Mucosa of descending colon (tissue), 3 donors: ENCODE measurements around the gene ARIH2. TPM values are rescaled to one million over a fixed set of nuclear protein-coding genes. Genes with fewer than 3 reads are reported as not detected.
A peak's percentile ranks its signal among the peaks of the same experiment; 100 is the strongest.

Source experiments
- ATAC-seq: fragments of 200-7000 bp; cut with Tn5 transposase; one replicate; pipeline ENCODE4 v1.9.1; 2020; ENCODE audit warnings: mild to moderate bottlenecking, moderate library complexity
- DNase-seq, 3 donors: peaks; one replicate each; pipeline ENCODE4 v3.0.0-alpha.2; 2020
- H3K36me3 ChIP-seq: fragments of 200-600 bp; one replicate; pipeline ENCODE4 v1.8.0; 2021; ENCODE audit warnings: low read depth, mild to moderate bottlenecking
- H3K4me1 ChIP-seq: fragments of 200-600 bp; one replicate; pipeline ENCODE4 v1.8.0; 2021; ENCODE audit warnings: low read depth, mild to moderate bottlenecking
- H3K4me3 ChIP-seq: fragments of 200-600 bp; one replicate; pipeline ENCODE4 v1.8.0; 2021; ENCODE audit warnings: mild to moderate bottlenecking
- H3K9me3 ChIP-seq: fragments of 200-600 bp; one replicate; pipeline ENCODE4 v1.8.0; 2021; ENCODE audit warnings: mild to moderate bottlenecking
- CTCF ChIP-seq: fragments of 200-600 bp; IDR thresholded peaks from one replicate; pipeline ENCODE4 v1.8.0; 2022; ENCODE audit warnings: antibody characterized with exemption, mild to moderate bottlenecking
- intact Hi-C, 2 donors: fragments of 100-400 bp; cut with DNase I in 1 of 2; cut with micrococcal nuclease in 1 of 2; formaldehyde crosslinking; loops; one replicate each; pipeline versions ENCODE4 v1.11.0 to v1.11.1; 2022; cut with DNase I, micrococcal nuclease
- total RNA-seq, 3 donors: library from RNA; stranded (reverse); fragmentation: NEBNext Ultra II Directional in 2 of 3; extraction: Animal tissue kit (Norgen Biotek cat#: 25700) in 2 of 3; gene quantifications; one replicate each; pipeline versions ENCODE4 v1.2.1 to v1.2.4, GENCODE V29; 2021 to 2023
- donor health status: DM: no; HTN: no; CAD: no; lungs with moderate emphysema.
- donor health status: DM: no; HTN: no; CAD: no.
- donor health status: DM: no; HTN: yes; CAD: no.

The ARIH2 gene
- total RNA-seq, 3 donors from 2014 or later = 73.3 to 109 (median 82.1) TPM

GRCh38 chr3:49001155-49001554, 82.5 kb downstream of the ARIH2 start:
- H3K4me3 ChIP-seq = no peak overlapping the region
- intact Hi-C loops = no loop called here
- no peak for DNase-seq
- no peak for ATAC-seq
- no peaks in the 10 kb centered on the region for H3K36me3 ChIP-seq
- H3K9me3 ChIP-seq = no peaks in the 10 kb centered on the region
- TF ChIP-seq CTCF = no peak
- peaks cover 6% of the 10 kb centered on the region for H3K4me1 ChIP-seq

- Histone ChIP-seq H3K9me3 (no peaks in the 10 kb centered on the region), H3K4me1 (peaks cover 9% of the 10 kb centered on the region), H3K36me3 (no peaks in the 10 kb centered on the region), H3K4me3 (no peak overlapping the region)
- no peak for ATAC-seq
- DNase-seq = peak; percentile 81 to 87 (median 84)
- TF ChIP-seq CTCF = no peak
- intact Hi-C loops = no loop called here
These were observed 86.0 kb downstream of the ARIH2 start for GRCh38 chr3:49004352-49005302.

GRCh38 chr3:49005303-49005680, 86.7 kb downstream of the ARIH2 start:
- Histone ChIP-seq H3K4me1 (peaks cover 9% of the 10 kb centered on the region), H3K9me3 (no peaks in the 10 kb centered on the region), H3K36me3 (no peaks in the 10 kb centered on the region), H3K4me3 (no peak overlapping the region)
- no peak for TF ChIP-seq CTCF
- DNase-seq = no peak
- intact Hi-C loops = no loop called here
- ATAC-seq = no peak

GRCh38 chr3:49005998-49006397, 87.4 kb downstream of the ARIH2 start:
- peaks cover 9% of the 10 kb centered on the region for H3K4me1 ChIP-seq
- intact Hi-C loops = no loop called here
- DNase-seq (no peak), ATAC-seq (no peak)
- H3K36me3 ChIP-seq = no peaks in the 10 kb centered on the region
- no peak overlapping the region for H3K4me3 ChIP-seq
- no peak for TF ChIP-seq CTCF
- H3K9me3 ChIP-seq = no peaks in the 10 kb centered on the region

GRCh38 chr3:49006408-49007067, 87.9 kb downstream of the ARIH2 start:
- intact Hi-C loops = no loop called here
- ATAC-seq = peak; percentile 0
- Histone ChIP-seq H3K36me3 (no peaks in the 10 kb centered on the region), H3K4me1 (peaks cover 9% of the 10 kb centered on the region), H3K9me3 (no peaks in the 10 kb centered on the region), H3K4me3 (peak overlapping the region; percentile 51)
- peak in 1 of 3 donors; percentile 76 for DNase-seq
- no peak for TF ChIP-seq CTCF
